Measurements from ENCODE around the gene KCNQ1.
A peak's percentile ranks its signal among the peaks of the same experiment; 100 is the strongest.

The KCNQ1 gene

DNA sequence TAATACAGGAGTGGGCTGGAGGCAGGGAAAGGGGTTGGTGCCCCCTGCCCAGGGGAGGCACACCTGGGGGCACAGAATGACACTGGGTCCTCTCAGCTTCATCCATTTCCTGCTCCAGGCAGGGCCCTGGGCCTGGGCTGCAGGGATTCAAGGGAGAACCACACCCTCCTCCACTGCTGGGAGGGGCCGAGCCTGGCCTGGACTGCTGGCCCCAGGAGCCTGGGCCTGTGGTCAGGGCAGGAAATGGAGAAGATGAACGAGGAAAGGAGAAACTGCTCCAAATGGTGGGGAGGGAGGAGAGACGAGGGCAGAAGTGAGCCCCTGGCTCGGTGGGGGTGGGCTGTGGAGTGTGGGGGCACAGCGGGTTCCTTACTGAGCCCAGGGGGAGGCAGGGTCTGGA, 293.1 kb downstream of the KCNQ1 start:
- WGBS, 2 experiments (ENCODE audit: insufficient coverage in 2 of 2): 74% methylated on average over 4 of the region's 5 CpGs; no CpG with 5 or more reads in 1 of the 2 experiments
- H3K27ac ChIP-seq (ENCODE audit: low read depth, low read length, severe bottlenecking): no peak overlapping the region
- peaks cover 25% of the 10 kb centered on the region for H3K4me1 ChIP-seq (ENCODE audit: control insufficient read depth, insufficient read depth, low read length, poor library complexity, severe bottlenecking)

DNA sequence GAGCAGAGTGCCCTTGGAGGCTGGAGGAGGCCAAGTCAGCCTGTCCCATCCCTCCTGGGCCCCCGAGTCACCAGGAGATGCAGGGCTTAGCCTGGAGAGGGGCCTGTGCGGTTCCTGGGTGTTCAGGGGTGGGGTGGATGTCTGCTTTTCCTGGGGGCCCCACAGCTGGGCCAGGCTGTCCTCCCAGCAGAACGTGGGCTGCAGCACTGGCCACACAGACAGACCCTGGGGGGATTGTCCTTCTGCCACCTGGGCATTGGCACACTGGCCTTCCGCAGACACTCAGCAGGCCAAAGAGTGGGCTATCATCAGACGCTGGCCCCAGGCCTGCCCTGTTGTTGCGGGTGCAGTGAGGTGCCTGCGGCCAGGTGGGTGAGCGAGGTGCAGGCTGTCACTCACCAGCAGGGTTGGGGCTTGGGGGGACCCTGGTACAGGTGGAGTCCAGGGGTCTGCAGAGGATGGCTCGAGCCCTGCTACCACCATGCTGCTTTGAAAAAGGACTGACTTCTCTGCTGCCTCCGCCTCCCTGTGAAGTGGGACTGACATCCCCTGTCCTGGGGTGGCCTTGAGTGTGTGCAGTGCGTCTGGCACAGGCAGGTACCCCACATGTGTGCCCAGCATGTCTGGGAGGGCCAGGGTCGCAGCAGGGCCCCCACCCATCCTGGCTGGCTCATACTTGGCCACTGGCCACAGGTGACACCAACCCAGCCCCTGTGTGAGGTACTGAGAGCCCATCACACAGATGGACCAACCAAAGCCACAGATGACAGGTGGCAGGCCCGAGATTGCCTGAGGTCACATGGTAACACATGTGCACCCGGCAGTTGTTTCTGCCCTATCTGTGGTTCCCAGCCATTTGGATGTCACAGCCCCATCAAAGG, 294.0 kb downstream of the KCNQ1 start:
- WGBS, 2 experiments (ENCODE audit: insufficient coverage in 2 of 2): 93 to 95% methylated on average over 12 to 13 of the region's 14 CpGs
- Histone ChIP-seq H3K4me3 (ENCODE audit: extremely low read depth, insufficient read depth, low read length, poor library complexity, severe bottlenecking) (no peak overlapping the region), H3K4me1 (ENCODE audit: control insufficient read depth, insufficient read depth, low read length, poor library complexity, severe bottlenecking) (peaks cover 22% of the 10 kb centered on the region), H3K9me3 (ENCODE audit: control insufficient read depth, low read length) (no peaks in the 10 kb centered on the region), H3K27ac (ENCODE audit: low read depth, low read length, severe bottlenecking) (no peak overlapping the region), H3K36me3 (ENCODE audit: control insufficient read depth, insufficient read depth, low read length) (no peaks in the 10 kb centered on the region)

More for the DNA sequence above, 293.1 kb downstream of the KCNQ1 start:
- Histone ChIP-seq H3K4me3 (ENCODE audit: extremely low read depth, insufficient read depth, low read length, poor library complexity, severe bottlenecking) (no peak overlapping the region), H3K9me3 (ENCODE audit: control insufficient read depth, low read length) (no peaks in the 10 kb centered on the region), H3K36me3 (ENCODE audit: control insufficient read depth, insufficient read depth, low read length) (no peaks in the 10 kb centered on the region)

DNA sequence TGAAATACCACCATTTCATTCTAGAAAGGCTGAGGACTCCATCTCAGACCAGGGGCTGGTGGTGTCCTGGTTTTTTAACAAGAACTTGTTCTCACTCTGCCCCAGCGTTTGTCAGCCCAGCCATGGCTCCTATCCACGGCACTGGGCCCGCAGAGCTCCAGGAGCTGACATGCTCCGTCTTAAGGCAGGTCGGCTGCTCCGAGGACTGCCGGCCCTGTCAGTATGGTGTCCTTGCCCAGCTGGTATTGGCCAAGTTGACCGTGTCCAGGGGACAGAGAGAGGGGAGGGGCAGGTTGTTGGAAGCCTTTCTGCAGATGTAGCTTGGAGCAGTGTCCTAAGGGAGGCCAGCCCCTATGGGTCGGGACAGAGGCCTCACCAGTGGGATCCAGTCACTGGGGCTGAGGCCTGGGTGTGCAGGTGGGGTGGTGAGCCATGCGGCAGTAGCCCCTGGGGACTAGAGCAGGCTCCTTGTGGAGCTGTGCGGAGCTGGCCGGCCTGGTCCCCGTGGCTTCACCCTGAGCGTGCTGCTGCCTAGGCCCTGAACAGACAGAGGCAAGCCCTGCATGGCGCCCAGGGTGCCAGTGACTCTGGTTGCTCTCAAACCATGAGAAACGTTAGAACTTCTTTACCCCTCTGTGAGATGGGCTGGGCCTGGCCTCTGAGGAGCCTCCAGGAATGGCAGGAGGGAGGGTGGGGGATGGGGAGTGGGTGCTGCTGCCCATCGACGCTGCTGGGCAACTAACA, 294.9 kb downstream of the KCNQ1 start:
- 97 to 99% methylated on average over 13 to 16 of the region's 18 CpGs for WGBS, 2 experiments (ENCODE audit: insufficient coverage in 2 of 2)
- peaks cover 13% of the 10 kb centered on the region for H3K4me1 ChIP-seq (ENCODE audit: control insufficient read depth, insufficient read depth, low read length, poor library complexity, severe bottlenecking)

DNA sequence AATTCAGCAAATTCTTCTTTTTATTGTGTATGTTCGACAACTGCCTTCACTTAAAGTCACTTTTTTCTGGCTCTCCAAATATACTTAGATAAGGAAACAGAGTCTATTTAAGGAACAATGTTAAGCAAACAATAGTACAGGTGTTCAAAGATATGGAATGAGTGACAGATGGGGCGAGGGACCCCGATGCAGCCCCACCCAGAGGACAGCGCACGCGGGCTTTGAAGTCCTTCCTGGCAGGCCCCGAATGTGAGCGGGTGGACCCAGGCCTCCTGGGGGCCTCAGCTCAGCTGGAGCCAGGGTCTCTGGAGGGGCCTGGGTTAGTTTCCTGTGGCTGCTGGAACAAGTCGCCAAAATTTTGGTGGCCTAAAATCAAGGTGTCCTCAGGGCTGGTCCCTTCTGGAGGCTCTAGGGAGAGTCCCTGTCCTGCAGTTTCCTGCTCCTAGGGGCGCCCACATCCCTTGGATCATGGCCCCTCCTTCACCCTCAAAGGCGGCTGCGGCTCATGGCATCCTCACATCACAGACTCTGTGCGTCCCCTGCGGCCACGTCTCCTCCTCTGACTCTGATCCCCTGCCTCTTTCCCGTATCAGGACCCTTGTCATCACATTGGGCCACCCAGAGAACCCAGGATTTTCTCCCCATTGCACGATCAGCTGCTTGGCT, 295.6 kb downstream of the KCNQ1 start:
- Histone ChIP-seq H3K27ac (ENCODE audit: low read depth, low read length, severe bottlenecking) (no peak overlapping the region), H3K36me3 (ENCODE audit: control insufficient read depth, insufficient read depth, low read length) (no peaks in the 10 kb centered on the region), H3K9me3 (ENCODE audit: control insufficient read depth, low read length) (no peaks in the 10 kb centered on the region), H3K4me3 (ENCODE audit: extremely low read depth, insufficient read depth, low read length, poor library complexity, severe bottlenecking) (no peak overlapping the region), H3K4me1 (ENCODE audit: control insufficient read depth, insufficient read depth, low read length, poor library complexity, severe bottlenecking) (peaks cover 12% of the 10 kb centered on the region)
- WGBS, 2 experiments (ENCODE audit: insufficient coverage in 2 of 2): 92 to 94% methylated on average over 15 to 16 of the region's 17 CpGs

More for the DNA sequence above, 294.9 kb downstream of the KCNQ1 start:
- Histone ChIP-seq H3K27ac (ENCODE audit: low read depth, low read length, severe bottlenecking) (no peak overlapping the region), H3K4me3 (ENCODE audit: extremely low read depth, insufficient read depth, low read length, poor library complexity, severe bottlenecking) (no peak overlapping the region), H3K9me3 (ENCODE audit: control insufficient read depth, low read length) (no peaks in the 10 kb centered on the region), H3K36me3 (ENCODE audit: control insufficient read depth, insufficient read depth, low read length) (no peaks in the 10 kb centered on the region)

DNA sequence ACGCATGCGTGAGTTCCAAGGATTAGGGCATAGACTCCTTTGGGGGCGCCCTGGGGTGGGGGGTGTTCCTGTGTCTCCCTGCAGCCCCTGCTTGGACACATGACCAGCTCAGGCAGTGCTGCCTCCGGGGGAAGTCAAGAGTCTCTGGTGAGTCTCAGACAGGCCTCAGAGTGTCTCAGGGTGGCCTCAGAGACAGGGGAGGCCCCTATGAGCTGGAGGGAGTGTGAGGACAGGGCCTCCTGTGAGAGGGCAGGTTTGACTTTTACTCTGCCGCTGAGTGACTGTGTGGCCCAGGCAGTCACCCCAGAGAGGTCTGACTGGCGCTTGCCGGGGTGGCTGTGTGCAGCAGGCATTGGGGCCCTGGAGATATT, 296.2 kb downstream of the KCNQ1 start:
- no peaks in the 10 kb centered on the region for H3K9me3 ChIP-seq (ENCODE audit: control insufficient read depth, low read length)
- 90 to 95% methylated on average over 6 to 7 of the region's 7 CpGs for whole genome bisulfite sequencing, 2 experiments (ENCODE audit: insufficient coverage in 2 of 2)
- no peaks in the 10 kb centered on the region for H3K36me3 ChIP-seq (ENCODE audit: control insufficient read depth, insufficient read depth, low read length)
- peaks cover 12% of the 10 kb centered on the region for H3K4me1 ChIP-seq (ENCODE audit: control insufficient read depth, insufficient read depth, low read length, poor library complexity, severe bottlenecking)
- peak overlapping the region; percentile 57 for H3K27ac ChIP-seq (ENCODE audit: low read depth, low read length, severe bottlenecking)
- H3K4me3 ChIP-seq (ENCODE audit: extremely low read depth, insufficient read depth, low read length, poor library complexity, severe bottlenecking): no peak overlapping the region

DNA sequence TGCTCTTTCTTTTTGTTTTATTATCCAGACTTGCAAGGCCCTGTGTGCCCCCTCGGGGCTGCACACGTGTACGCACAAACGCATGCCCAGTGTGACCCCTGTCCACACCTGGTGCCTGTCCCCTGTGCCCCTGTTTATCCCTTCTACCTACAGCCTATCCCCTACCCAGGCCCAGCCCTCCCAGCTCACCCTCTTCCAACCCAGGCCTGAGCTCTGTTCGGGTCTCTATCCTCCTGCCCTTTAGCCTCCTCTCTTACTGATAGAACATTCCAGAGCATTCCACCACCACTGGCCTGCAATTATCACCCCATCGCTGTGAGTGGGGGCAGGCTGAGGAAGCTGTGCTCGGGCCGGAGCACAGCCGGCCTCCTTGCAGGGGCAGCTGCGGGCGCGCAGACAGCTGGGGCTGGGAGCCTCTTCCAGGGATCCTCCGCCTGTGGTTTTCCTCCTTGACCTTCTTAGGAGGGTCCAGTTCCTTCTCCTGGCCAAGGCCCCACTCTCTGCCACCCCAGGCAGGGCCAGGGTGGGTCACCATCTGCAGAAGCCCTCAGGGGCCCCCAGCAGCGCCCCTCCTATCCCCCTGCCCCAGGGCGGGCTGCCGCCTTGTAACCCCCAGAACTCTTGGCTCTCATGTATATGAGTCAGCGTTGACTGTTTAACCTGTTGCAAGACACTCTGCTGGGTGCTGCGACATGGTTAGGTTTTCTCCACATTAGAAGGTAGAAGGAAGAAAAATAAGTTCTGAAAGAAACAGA, 296.7 kb downstream of the KCNQ1 start:
- H3K4me1 ChIP-seq (ENCODE audit: control insufficient read depth, insufficient read depth, low read length, poor library complexity, severe bottlenecking): peaks cover 12% of the 10 kb centered on the region
- 80 to 89% methylated on average over 12 to 14 of the region's 18 CpGs for WGBS, 2 experiments (ENCODE audit: insufficient coverage in 2 of 2)
- H3K9me3 ChIP-seq (ENCODE audit: control insufficient read depth, low read length): no peaks in the 10 kb centered on the region
- no peaks in the 10 kb centered on the region for H3K36me3 ChIP-seq (ENCODE audit: control insufficient read depth, insufficient read depth, low read length)
- peak overlapping the region; percentile 57 for H3K27ac ChIP-seq (ENCODE audit: low read depth, low read length, severe bottlenecking)
- H3K4me3 ChIP-seq (ENCODE audit: extremely low read depth, insufficient read depth, low read length, poor library complexity, severe bottlenecking): no peak overlapping the region

DNA sequence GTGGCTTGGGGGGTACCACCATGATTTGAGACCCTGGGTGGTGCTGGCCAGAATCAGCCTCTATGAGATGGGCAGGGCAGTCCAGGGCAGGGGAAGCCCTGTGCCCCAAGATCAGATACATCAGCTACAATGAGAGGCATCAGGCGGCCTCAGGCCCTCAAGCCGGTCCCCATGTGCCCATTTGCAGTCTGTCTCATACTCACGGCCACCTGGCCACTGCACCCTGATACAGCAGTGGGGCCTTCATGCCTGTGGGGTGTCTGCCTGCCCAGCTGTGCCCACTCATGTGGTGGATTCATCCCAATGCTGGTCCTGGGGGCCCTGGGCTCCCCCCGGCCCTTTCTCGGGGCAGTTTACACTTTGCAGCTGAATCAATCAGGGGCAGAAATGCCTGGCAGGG, 297.4 kb downstream of the KCNQ1 start:
- WGBS, 2 experiments (ENCODE audit: insufficient coverage in 2 of 2): 93% methylated on average over 5 of the region's 5 CpGs
- H3K9me3 ChIP-seq (ENCODE audit: control insufficient read depth, low read length): no peaks in the 10 kb centered on the region

DNA sequence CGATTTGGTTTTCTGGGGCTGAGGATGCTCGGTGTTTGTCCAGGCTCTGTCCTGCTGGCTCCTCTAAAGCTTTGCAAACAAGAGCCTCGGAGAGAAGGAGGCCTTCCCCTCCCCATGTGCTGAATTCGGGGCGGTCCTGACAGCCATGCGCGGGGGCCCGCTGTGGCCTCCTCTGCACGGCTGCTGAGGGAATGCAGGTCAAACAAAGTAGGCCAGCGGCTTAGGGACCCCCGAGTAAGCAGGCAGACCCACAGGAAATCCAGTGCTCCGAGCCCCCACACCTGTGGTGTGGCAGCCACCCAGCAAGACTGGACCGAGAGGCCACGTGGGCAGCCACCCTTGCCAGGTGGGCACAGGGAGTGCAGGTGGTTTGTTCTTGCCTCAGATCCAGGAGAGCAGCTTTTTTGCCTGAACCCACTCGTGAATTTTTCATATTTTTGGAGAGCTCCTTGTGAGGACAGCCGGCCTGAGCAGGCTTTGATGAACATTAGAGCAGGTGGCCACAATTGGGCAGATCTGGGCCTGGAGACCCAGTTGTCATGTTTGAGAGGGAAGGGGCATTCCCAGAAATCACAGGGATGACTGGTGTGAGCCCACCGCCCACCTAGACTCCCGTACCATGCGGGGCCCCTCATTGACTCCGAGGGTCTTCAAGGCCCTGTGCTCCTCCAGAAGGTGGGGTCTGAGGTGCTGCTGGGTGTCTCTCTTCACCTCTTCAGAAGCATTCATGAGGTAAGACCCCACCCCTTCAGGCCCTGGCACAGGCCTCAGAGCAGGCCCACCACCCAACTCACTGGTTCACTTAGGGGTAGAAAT, 298.0 kb downstream of the KCNQ1 start:
- H3K27ac ChIP-seq (ENCODE audit: low read depth, low read length, severe bottlenecking): no peak overlapping the region
- 93 to 94% methylated on average over 12 to 15 of the region's 20 CpGs for WGBS, 2 experiments (ENCODE audit: insufficient coverage in 2 of 2)
- no peak overlapping the region for H3K4me3 ChIP-seq (ENCODE audit: extremely low read depth, insufficient read depth, low read length, poor library complexity, severe bottlenecking)
- no peaks in the 10 kb centered on the region for H3K36me3 ChIP-seq (ENCODE audit: control insufficient read depth, insufficient read depth, low read length)
- no peaks in the 10 kb centered on the region for H3K9me3 ChIP-seq (ENCODE audit: control insufficient read depth, low read length)
- H3K4me1 ChIP-seq (ENCODE audit: control insufficient read depth, insufficient read depth, low read length, poor library complexity, severe bottlenecking): peaks cover 12% of the 10 kb centered on the region

More for the DNA sequence above, 297.4 kb downstream of the KCNQ1 start:
- Histone ChIP-seq H3K4me1 (ENCODE audit: control insufficient read depth, insufficient read depth, low read length, poor library complexity, severe bottlenecking) (peaks cover 12% of the 10 kb centered on the region), H3K36me3 (ENCODE audit: control insufficient read depth, insufficient read depth, low read length) (no peaks in the 10 kb centered on the region), H3K4me3 (ENCODE audit: extremely low read depth, insufficient read depth, low read length, poor library complexity, severe bottlenecking) (no peak overlapping the region), H3K27ac (ENCODE audit: low read depth, low read length, severe bottlenecking) (no peak overlapping the region)

DNA sequence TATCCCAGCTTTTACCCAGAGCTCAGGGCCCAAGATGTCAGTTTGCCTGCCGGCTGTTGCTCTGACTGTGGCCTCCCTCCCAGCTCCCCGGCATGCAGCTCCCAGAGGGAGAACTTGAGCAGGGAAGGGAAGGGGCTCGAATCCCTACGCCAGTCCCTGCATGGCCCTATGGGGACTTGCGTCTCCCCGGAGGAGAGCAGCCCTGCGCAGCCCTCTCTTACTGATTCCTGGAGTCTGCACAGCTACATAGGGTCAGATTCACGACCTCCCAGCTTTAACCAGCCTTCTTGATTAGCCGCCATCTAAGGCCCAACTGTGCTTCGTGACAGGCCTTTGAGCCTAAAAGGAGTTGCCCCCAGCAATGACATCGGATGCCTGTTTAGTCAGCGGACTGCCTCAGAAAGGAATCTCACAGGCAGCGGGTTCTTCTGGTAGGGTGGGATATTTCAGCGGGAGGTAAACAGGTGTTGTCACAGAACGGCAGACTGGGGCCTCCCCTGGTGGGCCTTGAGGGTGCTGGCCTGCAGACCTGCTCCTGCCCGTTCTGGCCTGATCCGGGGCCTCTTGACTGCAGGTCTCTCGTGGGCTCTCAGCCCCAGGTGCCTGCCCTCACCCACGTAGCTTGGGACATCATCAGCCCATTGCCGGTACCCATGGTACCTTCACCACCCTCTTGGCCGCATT, 298.8 kb downstream of the KCNQ1 start:
- WGBS, 2 experiments (ENCODE audit: insufficient coverage in 2 of 2): 85 to 91% methylated on average over 17 to 20 of the region's 21 CpGs
- H3K4me1 ChIP-seq (ENCODE audit: control insufficient read depth, insufficient read depth, low read length, poor library complexity, severe bottlenecking): peaks cover 12% of the 10 kb centered on the region
- H3K4me3 ChIP-seq (ENCODE audit: extremely low read depth, insufficient read depth, low read length, poor library complexity, severe bottlenecking): no peak overlapping the region
- H3K27ac ChIP-seq (ENCODE audit: low read depth, low read length, severe bottlenecking): no peak overlapping the region
- no peaks in the 10 kb centered on the region for H3K9me3 ChIP-seq (ENCODE audit: control insufficient read depth, low read length)
- H3K36me3 ChIP-seq (ENCODE audit: control insufficient read depth, insufficient read depth, low read length): no peaks in the 10 kb centered on the region

Measured in mesodermal cell (in vitro differentiated cells).